ENCODE measurements around the gene COTL1. TPM values are rescaled to one million over a fixed set of nuclear protein-coding genes. Genes with fewer than 3 reads are reported as not detected.

Gene COTL1
- polyA plus RNA-seq, 1 of the 3 experiments (the other 2 are of a cell fraction) = 91.6 TPM

- Histone ChIP-seq H3K27me3 (ENCODE audit: insufficient read depth) (no peaks in the 10 kb centered on the region), H3F3A (replicated peaks; ENCODE audit: insufficient read depth) (peaks cover 9% of the 10 kb centered on the region), H3K4me3 (ENCODE audit: low read depth in 2 of 2, low read length in 1 of 2) (no peak overlapping the region), H3K9me3 (no peaks in the 10 kb centered on the region), H2AFZ (ENCODE audit: low read depth) (peak overlapping the region; percentile 60; the same call in 1 of the 2 replicates), H3K9me2 (no peaks in the 10 kb centered on the region), H3K79me2 (ENCODE audit: insufficient read depth) (no peaks in the 10 kb centered on the region), H3K9ac (peak overlapping the region; percentile 35; the same call in 1 of the 2 replicates), H3K4me2 (peak overlapping the region; percentile 54), H3K36me3 (replicated peaks in 1 of 2; ENCODE audit: control insufficient read depth in 1 of 2, insufficient read depth in 2 of 2, low read length in 1 of 2) (no peaks in the 10 kb centered on the region), H4K20me1 (ENCODE audit: insufficient read depth) (no peaks in the 10 kb centered on the region), H3K27ac (ENCODE audit: low read depth in 2 of 2, low read length in 1 of 2) (peak overlapping the region; percentile 8 to 47; a peak in 3 of 4 replicates), H3K4me1 (ENCODE audit: control insufficient read depth in 1 of 2, insufficient read depth in 2 of 2, low read depth in 1 of 2, low read length in 1 of 2) (peaks cover 20 to 25% of the 10 kb centered on the region in 2 experiments; a peak in 3 of 4 replicates)
- DNase-seq = no peak
- no peak for TF ChIP-seq RFX5 (IDR thresholded peaks at IDR 0.05; ENCODE audit: low read length)
- TF ChIP-seq USF1 (IDR thresholded peaks at IDR 0.05; ENCODE audit: borderline replicate concordance, low read depth) = no peak; the same call in 1 of the 2 replicates
- TF ChIP-seq PBX3 (IDR thresholded peaks at IDR 0.05) = peak; percentile 40; the same call in 1 of the 2 replicates
- TF ChIP-seq RCOR1 (IDR thresholded peaks at IDR 0.05; ENCODE audit: low read length) = no peak
- TF ChIP-seq POLR2AphosphoS5 (IDR thresholded peaks at IDR 0.05; ENCODE audit: low read depth, low read length) = peak; percentile 48; the same call in 1 of the 2 replicates
- peak in 1 of 2 experiments; percentile 65; a peak in 1 of 4 replicates for TF ChIP-seq EP300 (IDR thresholded peaks at IDR 0.05; ENCODE audit: borderline replicate concordance in 1 of 2, low read depth in 1 of 2, low read length in 1 of 2)
- no peak for TF ChIP-seq GATA2 (CRISPR knock-in tag; IDR thresholded peaks at IDR 0.05)
- peak; percentile 88 for TF ChIP-seq NFIC (IDR thresholded peaks at IDR 0.05; ENCODE audit: borderline replicate concordance)
- TF ChIP-seq JUND (IDR thresholded peaks at IDR 0.05) = peak; percentile 82
- TF ChIP-seq RAD21 (IDR thresholded peaks at IDR 0.05; ENCODE audit: low read length) = no peak
- no peak for TF ChIP-seq SMC3 (IDR thresholded peaks at IDR 0.05; ENCODE audit: low read depth, low read length)
- TF ChIP-seq, protein P1, sequence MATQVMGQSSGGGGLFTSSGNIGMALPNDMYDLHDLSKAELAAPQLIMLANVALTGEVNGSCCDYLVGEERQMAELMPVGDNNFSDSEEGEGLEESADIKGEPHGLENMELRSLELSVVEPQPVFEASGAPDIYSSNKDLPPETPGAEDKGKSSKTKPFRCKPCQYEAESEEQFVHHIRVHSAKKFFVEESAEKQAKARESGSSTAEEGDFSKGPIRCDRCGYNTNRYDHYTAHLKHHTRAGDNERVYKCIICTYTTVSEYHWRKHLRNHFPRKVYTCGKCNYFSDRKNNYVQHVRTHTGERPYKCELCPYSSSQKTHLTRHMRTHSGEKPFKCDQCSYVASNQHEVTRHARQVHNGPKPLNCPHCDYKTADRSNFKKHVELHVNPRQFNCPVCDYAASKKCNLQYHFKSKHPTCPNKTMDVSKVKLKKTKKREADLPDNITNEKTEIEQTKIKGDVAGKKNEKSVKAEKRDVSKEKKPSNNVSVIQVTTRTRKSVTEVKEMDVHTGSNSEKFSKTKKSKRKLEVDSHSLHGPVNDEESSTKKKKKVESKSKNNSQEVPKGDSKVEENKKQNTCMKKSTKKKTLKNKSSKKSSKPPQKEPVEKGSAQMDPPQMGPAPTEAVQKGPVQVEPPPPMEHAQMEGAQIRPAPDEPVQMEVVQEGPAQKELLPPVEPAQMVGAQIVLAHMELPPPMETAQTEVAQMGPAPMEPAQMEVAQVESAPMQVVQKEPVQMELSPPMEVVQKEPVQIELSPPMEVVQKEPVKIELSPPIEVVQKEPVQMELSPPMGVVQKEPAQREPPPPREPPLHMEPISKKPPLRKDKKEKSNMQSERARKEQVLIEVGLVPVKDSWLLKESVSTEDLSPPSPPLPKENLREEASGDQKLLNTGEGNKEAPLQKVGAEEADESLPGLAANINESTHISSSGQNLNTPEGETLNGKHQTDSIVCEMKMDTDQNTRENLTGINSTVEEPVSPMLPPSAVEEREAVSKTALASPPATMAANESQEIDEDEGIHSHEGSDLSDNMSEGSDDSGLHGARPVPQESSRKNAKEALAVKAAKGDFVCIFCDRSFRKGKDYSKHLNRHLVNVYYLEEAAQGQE (IDR thresholded peaks at IDR 0.05; ENCODE audit: low read depth, low read length) = no peak
- no peak for TF ChIP-seq YY1 (IDR thresholded peaks at IDR 0.05; ENCODE audit: low read depth)
- no peak for TF ChIP-seq MEF2A (IDR thresholded peaks at IDR 0.05; ENCODE audit: borderline replicate concordance, low read depth)
- TF ChIP-seq IRF3 (IDR thresholded peaks at IDR 0.05; ENCODE audit: low read depth, low read length) = no peak
- TF ChIP-seq MAX (IDR thresholded peaks at IDR 0.05; ENCODE audit: low read depth) = peak; percentile 98
- TF ChIP-seq FOSL2 (IDR thresholded peaks at IDR 0.05; ENCODE audit: borderline replicate concordance, low read depth) = peak; percentile 77; the same call in 1 of the 2 replicates
- no peak for TF ChIP-seq MXI1 (IDR thresholded peaks at IDR 0.05; ENCODE audit: low read depth, low read length)
- TF ChIP-seq TCF12 (IDR thresholded peaks at IDR 0.05) = peak; percentile 77
- no peak for TF ChIP-seq CTCF (IDR thresholded peaks at IDR 0.05)
- TF ChIP-seq TEAD4 (IDR thresholded peaks at IDR 0.05; ENCODE audit: borderline replicate concordance, insufficient read depth) = 0 out of 2 replicates have a peak, but pooled peaks have one; percentile 53
- TF ChIP-seq CHD2 (IDR thresholded peaks at IDR 0.05; ENCODE audit: low read length, partially characterized antibody) = peak; percentile 37
- CTCF ChIA-PET = interaction anchor here (0.6 to 6.4 kb wide), 5 partner anchors 21 to 581 kb away, joined by 3 to 33 read pairs (median 4); no protein-coding TSS in a partner anchor
- POLR2A ChIA-PET = interaction anchor here (0.7 kb wide), 1 partner anchor 57 kb away, joined by 3 read pairs; no protein-coding TSS in a partner anchor
- WGBS (ENCODE audit: low lambda C conversion rate) = 43% methylated on average over 8 of the region's 8 CpGs
Observed at GRCh38 chr16:84643180-84643583, 25.3 kb upstream of the COTL1 start.

All from SK-N-SH (cell line).